IMR-90 (cell line): ENCODE data around the gene SS18L1. TPM values are rescaled to one million over a fixed set of nuclear protein-coding genes. Genes with fewer than 3 reads are reported as not detected.

Experiments
- ATAC-seq: fragments of 200-7000 bp; cut with Tn5 transposase; 2 replicates; pipeline ENCODE4 v1.9.1; 2020; ENCODE audit warnings: low read depth, mild to moderate bottlenecking, moderate library complexity
- BruUV-seq: library from RNA; stranded (reverse); fragments of 400-500 nt; replicated peaks from 2 replicates; lab custom pipeline; 2021; lab: Mats Ljungman, UMichigan
- CTCF ChIA-PET: fragments of 300-600 bp; formaldehyde crosslinking; extraction: SDS; loops from one replicate; lab custom pipeline; 2021; ENCODE audit warnings: antibody characterized with exemption; lab: Yijun Ruan, JAX
- POLR2A ChIA-PET: fragments of 300-600 bp; sonication (Branson Sonifier 250); formaldehyde crosslinking; loops from one replicate; lab custom pipeline; 2022; ENCODE audit warnings: antibody characterized with exemption; ENCODE audit not compliant: unreplicated experiment; lab: Charles Lee
- DNase-seq: peaks from one replicate; pipeline ENCODE4 v3.0.0; 2013
- H2AFZ ChIP-seq: replicated peaks from 2 replicates; pipeline ENCODE3; 2013; ENCODE audit warnings: low read length, mild to moderate bottlenecking; ENCODE audit not compliant: poor library complexity
- H2AK5ac ChIP-seq: 2 replicates; pipeline ENCODE4 v1.6.1; 2013; ENCODE audit warnings: low read depth, low read length, inconsistent platforms
- H2AK9ac ChIP-seq: replicated peaks from 2 replicates; pipeline ENCODE3; 2013; ENCODE audit warnings: mild to moderate bottlenecking, low read depth, low read length, moderate library complexity; ENCODE audit not compliant: poor library complexity
- H2BK120ac ChIP-seq: 2 replicates; pipeline ENCODE4 v1.6.1; 2013; ENCODE audit warnings: low read depth, low read length, inconsistent platforms
- H2BK15ac ChIP-seq: 3 replicates; pipeline ENCODE4 v1.6.1; 2013; ENCODE audit warnings: low read depth, low read length, inconsistent platforms
- H2BK20ac ChIP-seq: 2 replicates; pipeline ENCODE4 v1.6.1; 2013; ENCODE audit warnings: low read depth, mild to moderate bottlenecking, inconsistent platforms, low read length, moderate library complexity
- H2BK5ac ChIP-seq: 2 replicates; pipeline ENCODE4 v1.6.1; 2013; ENCODE audit warnings: mild to moderate bottlenecking, low read depth, low read length, inconsistent platforms; ENCODE audit not compliant: poor library complexity, severe bottlenecking
- H3K14ac ChIP-seq: replicated peaks from 2 replicates; pipeline ENCODE4 v1.6.1; 2013; ENCODE audit warnings: low read depth, low read length, inconsistent platforms
- H3K18ac ChIP-seq: 2 replicates; pipeline ENCODE4 v1.6.1; 2013; ENCODE audit warnings: low read depth, low read length, control low read depth
- H3K23ac ChIP-seq: 2 replicates; pipeline ENCODE4 v1.6.1; 2013; ENCODE audit warnings: low read depth, low read length, inconsistent platforms
- H3K27ac ChIP-seq: 2 replicates; pipeline ENCODE4 v1.5.1; 2013; ENCODE audit warnings: mild to moderate bottlenecking, control low read depth, low read length; ENCODE audit not compliant: insufficient read depth
- H3K27me3 ChIP-seq: 2 replicates; pipeline ENCODE4 v1.6.1; 2013; ENCODE audit warnings: low read length; ENCODE audit not compliant: control insufficient read depth, insufficient read depth
- H3K36me3 ChIP-seq: 2 replicates; pipeline ENCODE4 v1.6.1; 2013; ENCODE audit warnings: low read length, mixed read lengths; ENCODE audit not compliant: control insufficient read depth, insufficient read depth
- H3K4ac ChIP-seq: 2 replicates; pipeline ENCODE4 v1.6.1; 2013; ENCODE audit warnings: low read depth, low read length, inconsistent platforms
- H3K4me1 ChIP-seq: 2 replicates; pipeline ENCODE4 v1.6.1; 2013; ENCODE audit warnings: low read length, mixed read lengths; ENCODE audit not compliant: control insufficient read depth, insufficient read depth
- H3K4me2 ChIP-seq: 2 replicates; pipeline ENCODE4 v1.6.1; 2013; ENCODE audit warnings: low read depth, mild to moderate bottlenecking, control low read depth, low read length, moderate library complexity
- H3K4me3 ChIP-seq: 2 replicates; pipeline ENCODE4 v1.5.1; 2013; ENCODE audit warnings: low read depth, mild to moderate bottlenecking, control low read depth, low read length, moderate library complexity; ENCODE audit not compliant: insufficient read depth
- H3K56ac ChIP-seq: 2 replicates; pipeline ENCODE4 v1.6.1; 2013; ENCODE audit warnings: low read length, inconsistent platforms; ENCODE audit not compliant: insufficient read depth; ENCODE audit errors: extremely low read depth
- H3K79me1 ChIP-seq, 2 experiments: 2 replicates each; pipeline ENCODE4 v1.6.1; 2013; ENCODE audit warnings: low read length in 2 of 2, inconsistent platforms in 1 of 2, low read depth in 1 of 2
- H3K9ac ChIP-seq: 2 replicates; pipeline ENCODE4 v1.6.1; 2013; ENCODE audit warnings: low read depth, low read length, control low read depth
- H3K9me1 ChIP-seq: 2 replicates; pipeline ENCODE4 v1.6.1; 2013; ENCODE audit warnings: low read length, inconsistent platforms; ENCODE audit not compliant: insufficient read depth
- H3K9me3 ChIP-seq: 2 replicates; pipeline ENCODE4 v1.6.1; 2013; ENCODE audit warnings: low read length; ENCODE audit not compliant: control insufficient read depth, insufficient read depth
- H4K20me1 ChIP-seq: 2 replicates; pipeline ENCODE4 v1.6.1; 2013; ENCODE audit warnings: low read length, inconsistent platforms; ENCODE audit not compliant: insufficient read depth
- H4K5ac ChIP-seq: 2 replicates; pipeline ENCODE4 v1.6.1; 2013; ENCODE audit warnings: mild to moderate bottlenecking, low read depth, low read length, control low read depth
- H4K8ac ChIP-seq, 2 experiments: 2 replicates each; pipeline ENCODE4 v1.6.1; 2013; ENCODE audit warnings: low read depth in 2 of 2, low read length in 2 of 2, control low read depth in 1 of 2, inconsistent platforms in 1 of 2
- H4K91ac ChIP-seq: 2 replicates; pipeline ENCODE4 v1.6.1; 2013; ENCODE audit warnings: low read depth, low read length, inconsistent platforms; ENCODE audit not compliant: insufficient read depth
- BHLHE40 ChIP-seq: fragments of 150-350 bp; IDR thresholded peaks from 2 replicates; pipeline ENCODE4 v1.6.1; 2016; ENCODE audit warnings: mild to moderate bottlenecking, low read depth, low read length
- CEBPB ChIP-seq: IDR thresholded peaks from 2 replicates; pipeline ENCODE4 v1.6.1; 2012; ENCODE audit warnings: low read depth, low read length, improper control_type of control experiment
- CHD1 ChIP-seq: IDR thresholded peaks from 2 replicates; pipeline ENCODE4 v1.6.1; 2012; ENCODE audit warnings: low read depth, low read length, improper control_type of control experiment
- FOS ChIP-seq: fragments of 150-350 bp; IDR thresholded peaks from 2 replicates; pipeline ENCODE4 v1.6.1; 2016; ENCODE audit warnings: low read depth, low read length
- MAFK ChIP-seq: IDR thresholded peaks from 2 replicates; pipeline ENCODE4 v1.6.1; 2012; ENCODE audit warnings: low read depth, low read length, improper control_type of control experiment
- MAZ ChIP-seq: IDR thresholded peaks from 2 replicates; pipeline ENCODE4 v1.6.1; 2012; ENCODE audit warnings: low read depth, mild to moderate bottlenecking, low read length, improper control_type of control experiment, moderate library complexity, borderline replicate concordance
- MXI1 ChIP-seq: IDR thresholded peaks from 2 replicates; pipeline ENCODE4 v1.6.1; 2012; ENCODE audit warnings: low read depth, mild to moderate bottlenecking, low read length, moderate library complexity, borderline replicate concordance
- NFE2L2 ChIP-seq: fragments of 150-350 bp; IDR thresholded peaks from 2 replicates; pipeline ENCODE4 v1.6.1; 2016; ENCODE audit warnings: low read depth, mild to moderate bottlenecking, low read length
- POLR2A ChIP-seq: IDR thresholded peaks from 2 replicates; pipeline ENCODE4 v1.6.1; 2012; ENCODE audit warnings: mild to moderate bottlenecking, low read depth, low read length
- RCOR1 ChIP-seq: IDR thresholded peaks from 2 replicates; pipeline ENCODE4 v1.6.1; 2012; ENCODE audit warnings: mild to moderate bottlenecking, low read length, improper control_type of control experiment; ENCODE audit not compliant: insufficient replicate concordance
- RFX5 ChIP-seq: IDR thresholded peaks from 2 replicates; pipeline ENCODE4 v1.8.0; 2012; ENCODE audit warnings: low read depth, mild to moderate bottlenecking, low read length, moderate library complexity
- SMC3 ChIP-seq: fragments of 150-350 bp; IDR thresholded peaks from 2 replicates; pipeline ENCODE4 v1.6.1; 2016; ENCODE audit warnings: low read depth, mild to moderate bottlenecking, antibody characterized with exemption, low read length, moderate library complexity
- WGBS, 2 experiments: methylation state at CpG; one replicate each; pipeline versions ENCODE4 v1.1.5 to v1.1.7; 2013; ENCODE audit warnings: missing lambda C conversion rate in 2 of 2; ENCODE audit not compliant: insufficient read length in 1 of 2; ENCODE audit errors: extremely low coverage in 2 of 2; 5-methylcytosine and 5-hydroxymethylcytosine counted together
- dilution Hi-C: fragments of 300-500 bp; cut with HindIII; formaldehyde crosslinking; loops from one replicate; pipeline ENCODE4 v1.14.3; 2018; ENCODE audit warnings: low sequenced_read_pairs; ENCODE audit not compliant: unreplicated experiment
- in situ Hi-C: fragments of 300-500 bp; cut with MboI; formaldehyde crosslinking; loops from 3 replicates; pipeline ENCODE4 v1.14.3; 2019; ENCODE audit warnings: low sequenced_read_pairs, inconsistent platforms, mixed read lengths
- intact Hi-C: fragments of 100-400 bp; cut with micrococcal nuclease; formaldehyde crosslinking; loops from 2 replicates; pipeline ENCODE4 v1.10.0; 2022
- polyA plus RNA-seq, 3 experiments: library from polyadenylated mRNA; depleted of rRNA; stranded (reverse); fragments of >200 nt; gene quantifications; 2 replicates each; pipeline ENCODE4 v1.2.3, GENCODE V29; 2012; ENCODE audit warnings: low replicate concordance in 1 of 3
- total RNA-seq: library from RNA; depleted of rRNA; stranded (reverse); fragments of >200 nt; gene quantifications from 2 replicates; pipeline ENCODE4 v1.2.3, GENCODE V29; 2012
- TF ChIP-seq, protein P1 (sequence below): fragments of 150-350 bp; IDR thresholded peaks from 2 replicates; pipeline ENCODE4 v1.6.1; 2017; ENCODE audit warnings: mild to moderate bottlenecking, antibody characterized with exemption, low read length, low read depth
- TF ChIP-seq, protein P2 (sequence below): conservative IDR thresholded peaks from 2 replicates; pipeline ENCODE4 v1.5.1; 2012; ENCODE audit warnings: mild to moderate bottlenecking, low read depth, low read length, improper control_type of control experiment

The SS18L1 gene
- total and polyA plus RNA-seq, 2 of the 4 experiments (the other 2 are of a cell fraction) = 8.1 to 12.2 TPM

DNA sequence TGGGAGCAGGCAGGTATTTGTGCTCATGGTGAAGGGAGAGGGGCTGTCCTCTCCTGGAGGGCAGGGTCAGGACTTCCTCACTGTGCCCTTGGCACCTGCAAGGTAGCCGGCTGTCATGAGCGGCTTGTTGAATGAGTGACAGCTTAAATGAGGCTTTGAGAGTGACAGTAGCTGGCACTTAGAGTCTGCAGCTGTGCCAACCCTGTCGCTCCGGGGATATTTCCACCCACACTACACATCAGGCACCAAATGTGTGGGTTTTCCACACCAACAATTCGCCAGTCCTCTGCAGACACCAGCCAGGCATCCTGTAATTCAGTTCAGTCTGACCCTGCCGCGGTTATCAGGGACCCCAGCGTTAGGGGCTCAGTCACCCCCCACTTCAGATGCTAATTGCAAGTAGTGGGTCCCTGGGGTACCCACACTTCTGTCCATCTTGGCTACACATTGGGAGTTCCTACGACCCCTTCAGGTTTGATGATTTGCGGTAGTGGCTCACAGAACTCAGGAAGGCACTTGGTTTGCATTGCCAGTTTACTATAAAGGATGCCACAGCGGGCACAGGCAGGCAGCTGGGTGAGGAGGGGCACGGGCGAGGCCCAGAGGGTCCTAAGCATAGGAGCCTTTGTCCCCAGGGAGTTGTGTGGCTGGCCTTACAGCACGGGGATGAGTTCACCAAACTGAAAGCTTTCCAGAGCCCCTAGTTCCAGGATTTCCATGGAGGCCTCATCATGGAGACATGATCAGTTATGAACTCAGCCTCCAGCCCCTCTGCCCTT lies 48.4 kb downstream of the SS18L1 start:
- no peak overlapping the region for H3K56ac ChIP-seq
- no peak overlapping the region for H3K14ac ChIP-seq
- H4K91ac ChIP-seq = no peak overlapping the region
- H4K8ac ChIP-seq = no peak overlapping the region
- H3K4me2 ChIP-seq = no peak overlapping the region
- no peak overlapping the region for H3K4me3 ChIP-seq
- no peak overlapping the region for H2AK9ac ChIP-seq
- in situ Hi-C loops = no loop called here
- CTCF ChIA-PET = no interaction called here
- no peak overlapping the region for H2BK15ac ChIP-seq
- TF ChIP-seq FOS = no peak
- no peak for TF ChIP-seq POLR2A
- TF ChIP-seq SMC3 = no peak
- TF ChIP-seq, protein P1, sequence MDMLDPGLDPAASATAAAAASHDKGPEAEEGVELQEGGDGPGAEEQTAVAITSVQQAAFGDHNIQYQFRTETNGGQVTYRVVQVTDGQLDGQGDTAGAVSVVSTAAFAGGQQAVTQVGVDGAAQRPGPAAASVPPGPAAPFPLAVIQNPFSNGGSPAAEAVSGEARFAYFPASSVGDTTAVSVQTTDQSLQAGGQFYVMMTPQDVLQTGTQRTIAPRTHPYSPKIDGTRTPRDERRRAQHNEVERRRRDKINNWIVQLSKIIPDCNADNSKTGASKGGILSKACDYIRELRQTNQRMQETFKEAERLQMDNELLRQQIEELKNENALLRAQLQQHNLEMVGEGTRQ = no peak
- TF ChIP-seq CHD1 = no peak
- no peak for TF ChIP-seq BHLHE40
- TF ChIP-seq MAFK = no peak
- TF ChIP-seq CEBPB = no peak
- no peak for TF ChIP-seq MXI1
- TF ChIP-seq NFE2L2 = no peak
- no peak for TF ChIP-seq RFX5
- TF ChIP-seq RCOR1 = no peak
- TF ChIP-seq MAZ = no peak
- TF ChIP-seq, protein P2, sequence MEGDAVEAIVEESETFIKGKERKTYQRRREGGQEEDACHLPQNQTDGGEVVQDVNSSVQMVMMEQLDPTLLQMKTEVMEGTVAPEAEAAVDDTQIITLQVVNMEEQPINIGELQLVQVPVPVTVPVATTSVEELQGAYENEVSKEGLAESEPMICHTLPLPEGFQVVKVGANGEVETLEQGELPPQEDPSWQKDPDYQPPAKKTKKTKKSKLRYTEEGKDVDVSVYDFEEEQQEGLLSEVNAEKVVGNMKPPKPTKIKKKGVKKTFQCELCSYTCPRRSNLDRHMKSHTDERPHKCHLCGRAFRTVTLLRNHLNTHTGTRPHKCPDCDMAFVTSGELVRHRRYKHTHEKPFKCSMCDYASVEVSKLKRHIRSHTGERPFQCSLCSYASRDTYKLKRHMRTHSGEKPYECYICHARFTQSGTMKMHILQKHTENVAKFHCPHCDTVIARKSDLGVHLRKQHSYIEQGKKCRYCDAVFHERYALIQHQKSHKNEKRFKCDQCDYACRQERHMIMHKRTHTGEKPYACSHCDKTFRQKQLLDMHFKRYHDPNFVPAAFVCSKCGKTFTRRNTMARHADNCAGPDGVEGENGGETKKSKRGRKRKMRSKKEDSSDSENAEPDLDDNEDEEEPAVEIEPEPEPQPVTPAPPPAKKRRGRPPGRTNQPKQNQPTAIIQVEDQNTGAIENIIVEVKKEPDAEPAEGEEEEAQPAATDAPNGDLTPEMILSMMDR = no peak
- H3K4ac ChIP-seq = no peak overlapping the region
- H3K79me1 ChIP-seq = peaks cover 12 to 59% of the 10 kb centered on the region in 2 experiments
- peaks cover 23% of the 10 kb centered on the region; the same call in 1 of the 2 replicates for H4K20me1 ChIP-seq
- dilution Hi-C loops = no loop called here
- POLR2A ChIA-PET = no interaction called here
- H3K9me1 ChIP-seq = peaks cover 2% of the 10 kb centered on the region; the same call in 1 of the 2 replicates
- no peak overlapping the region for H3K23ac ChIP-seq
- H3K18ac ChIP-seq = no peak overlapping the region
- peaks cover 24% of the 10 kb centered on the region for H3K36me3 ChIP-seq
- DNase-seq = no peak
- H2AK5ac ChIP-seq = no peak overlapping the region
- intact Hi-C loops = no loop called here
- H3K27me3 ChIP-seq = no peaks in the 10 kb centered on the region
- no peak overlapping the region for H2BK120ac ChIP-seq
- WGBS, 2 experiments = 95% methylated on average over 4 of the region's 14 CpGs; no CpG with 5 or more reads in 1 of the 2 experiments
- H4K5ac ChIP-seq = no peak overlapping the region
- H3K4me1 ChIP-seq = peaks cover under 1% of the 10 kb centered on the region
- H2BK5ac ChIP-seq = no peak overlapping the region
- H2BK20ac ChIP-seq = no peak overlapping the region
- no peaks in the 10 kb centered on the region for H3K9me3 ChIP-seq
- H3K9ac ChIP-seq = no peak overlapping the region
- no peak overlapping the region for H3K27ac ChIP-seq
- no peak overlapping the region for H2AFZ ChIP-seq
- no TSS peak for BruUV-seq
- no peak for ATAC-seq
